GM19240 (cell line): ENCODE results near the gene UCHL5.

Experiments used
- DNase-seq: peaks from one replicate; pipeline ENCODE4 v3.0.0; 2011; ENCODE audit warnings: low spot score; ENCODE audit not compliant: insufficient read length

The UCHL5 gene

GRCh38 chr1:192967901-192968300, 91.3 kb downstream of the UCHL5 start:
- DNase-seq, result no peak

DNA sequence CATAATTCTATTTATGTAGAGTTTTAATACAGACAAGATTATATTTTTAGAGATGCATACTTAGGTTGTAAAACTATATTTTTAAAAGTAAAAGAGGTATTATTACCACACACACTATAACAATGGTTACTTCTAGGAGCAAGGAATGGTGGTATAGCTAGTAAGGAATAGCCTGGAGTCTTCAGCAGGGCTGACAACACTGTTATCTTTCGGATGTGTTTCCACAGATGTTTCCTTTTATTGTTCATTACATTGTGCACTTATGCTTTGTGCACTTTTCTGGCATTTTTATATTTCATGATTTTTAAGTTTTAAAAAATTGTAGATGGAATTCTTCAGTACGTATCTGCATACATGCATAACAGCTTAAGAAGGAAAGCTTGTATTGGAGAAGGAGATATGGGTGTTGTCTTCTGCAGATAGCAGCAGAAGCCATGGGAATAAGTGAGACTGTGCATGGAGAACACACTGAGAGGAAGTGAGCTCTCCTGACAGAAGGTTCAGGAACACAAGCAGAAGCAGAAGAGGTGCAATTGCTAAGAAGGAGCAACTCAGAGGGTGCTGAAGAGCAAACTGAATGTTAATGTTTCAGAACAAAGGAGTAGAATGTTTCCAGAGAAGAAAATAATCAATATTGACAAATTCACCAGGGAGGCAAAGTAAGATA, 91.8 kb downstream of the UCHL5 start:
- no peak for DNase-seq

GRCh38 chr1:192966073-192966472, 93.1 kb downstream of the UCHL5 start:
- no peak for DNase-seq

- no peak for DNase-seq
Measured at GRCh38 chr1:192962901-192963300, 96.3 kb downstream of the UCHL5 start.
